ENCODE data around the gene ABI1.

The ABI1 gene

GRCh38 chr10:26869528-26869927 lies 8.8 kb upstream of the ABI1 start:
- Histone ChIP-seq H3K9me3 (ENCODE audit: control insufficient read depth, low read length) (no peaks in the 10 kb centered on the region), H3K36me3 (ENCODE audit: control insufficient read depth, insufficient read depth, low read length) (no peaks in the 10 kb centered on the region), H3K27ac (peak overlapping the region; percentile 77), H2AFZ (peak overlapping the region; percentile 28), H3K4me3 (ENCODE audit: low read depth, low read length) (no peak overlapping the region), H3K27me3 (ENCODE audit: control insufficient read depth, insufficient read depth, low read length) (no peaks in the 10 kb centered on the region), H3K4me1 (peaks cover 3% of the 10 kb centered on the region), H3K79me2 (no peaks in the 10 kb centered on the region), H3K4me2 (ENCODE audit: low read length) (peak overlapping the region; percentile 42), H3K9ac (no peak overlapping the region)
- TF ChIP-seq CTCF (IDR thresholded peaks at IDR 0.05), result no peak

- H2AFZ ChIP-seq, result peak overlapping the region; percentile 36
- no peak overlapping the region for H3K4me3 ChIP-seq (ENCODE audit: low read depth, low read length)
- TF ChIP-seq CTCF (IDR thresholded peaks at IDR 0.05), result no peak
- peaks cover 5% of the 10 kb centered on the region for H3K79me2 ChIP-seq
- H3K4me1 ChIP-seq, result no peaks in the 10 kb centered on the region
- no peaks in the 10 kb centered on the region for H3K9me3 ChIP-seq (ENCODE audit: control insufficient read depth, low read length)
- no peak overlapping the region for H3K27ac ChIP-seq
- H3K4me2 ChIP-seq (ENCODE audit: low read length), result no peak overlapping the region
- H3K27me3 ChIP-seq (ENCODE audit: control insufficient read depth, insufficient read depth, low read length), result no peaks in the 10 kb centered on the region
- H3K36me3 ChIP-seq (ENCODE audit: control insufficient read depth, insufficient read depth, low read length), result no peaks in the 10 kb centered on the region
- H3K9ac ChIP-seq, result no peak overlapping the region
These were observed 2.8 kb upstream of the ABI1 start for GRCh38 chr10:26863351-26864076.

GRCh38 chr10:26861205-26861998 lies 644 bp upstream of the ABI1 start:
- H3K27me3 ChIP-seq (ENCODE audit: control insufficient read depth, insufficient read depth, low read length), result no peaks in the 10 kb centered on the region
- peak; percentile 68 for TF ChIP-seq CTCF (IDR thresholded peaks at IDR 0.05)
- H3K27ac ChIP-seq, result no peak overlapping the region
- H3K4me2 ChIP-seq (ENCODE audit: low read length), result peak overlapping the region; percentile 36
- H3K9ac ChIP-seq, result no peak overlapping the region
- H3K9me3 ChIP-seq (ENCODE audit: control insufficient read depth, low read length), result no peaks in the 10 kb centered on the region
- H3K36me3 ChIP-seq (ENCODE audit: control insufficient read depth, insufficient read depth, low read length), result no peaks in the 10 kb centered on the region
- peak overlapping the region; percentile 20 for H3K4me3 ChIP-seq (ENCODE audit: low read depth, low read length)
- peaks cover 3% of the 10 kb centered on the region for H3K4me1 ChIP-seq
- H3K79me2 ChIP-seq, result peaks cover 18% of the 10 kb centered on the region
- H2AFZ ChIP-seq, result peak overlapping the region; percentile 63

- H3K4me3 ChIP-seq (ENCODE audit: low read depth, low read length), result peak overlapping the region; percentile 95
- no peaks in the 10 kb centered on the region for H3K9me3 ChIP-seq (ENCODE audit: control insufficient read depth, low read length)
- H3K27me3 ChIP-seq (ENCODE audit: control insufficient read depth, insufficient read depth, low read length), result no peaks in the 10 kb centered on the region
- peak overlapping the region; percentile 56 for H3K4me2 ChIP-seq (ENCODE audit: low read length)
- H2AFZ ChIP-seq, result peak overlapping the region; percentile 95
- H3K27ac ChIP-seq, result peak overlapping the region; percentile 95
- peak overlapping the region; percentile 85 for H3K9ac ChIP-seq
- peaks cover 3% of the 10 kb centered on the region for H3K4me1 ChIP-seq
- H3K36me3 ChIP-seq (ENCODE audit: control insufficient read depth, insufficient read depth, low read length), result no peaks in the 10 kb centered on the region
- H3K79me2 ChIP-seq, result peaks cover 28% of the 10 kb centered on the region
- no peak for TF ChIP-seq CTCF (IDR thresholded peaks at IDR 0.05)
These were observed 686 bp downstream of the ABI1 start for GRCh38 chr10:26860102-26860442.

Data from parathyroid adenoma (tissue), 2 donors.